ENCODE measurements around the gene CDC42SE1.

CDC42SE1 gene

DNA sequence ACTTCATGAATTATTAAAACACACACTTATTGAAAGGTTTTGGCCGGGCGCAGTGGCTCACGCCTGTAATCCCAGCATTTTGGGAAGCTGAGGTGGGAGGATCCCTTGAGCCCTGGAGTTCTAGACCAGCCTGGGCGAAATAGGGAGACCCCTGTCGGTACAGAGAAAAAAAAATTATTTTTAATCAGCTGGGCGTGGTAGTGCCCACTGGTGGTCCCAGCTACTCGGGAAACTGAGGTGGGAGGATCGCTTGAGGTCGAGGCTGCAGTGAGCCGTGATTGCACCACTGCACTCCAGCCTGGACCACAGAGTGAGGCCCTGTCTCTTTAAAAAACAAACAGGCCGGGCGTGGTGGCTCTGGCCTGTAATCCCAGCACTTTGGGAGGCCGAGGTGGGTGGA is 12.8 kb upstream of the CDC42SE1 start:
- in situ Hi-C loops (cut with HindIII; ENCODE audit: low sequenced_read_pairs): no loop called here
- H3K4me3 ChIP-seq (ENCODE audit: low read depth, low read length): no peak overlapping the region
- DNase-seq (ENCODE audit: low read depth, low spot score): no peak
- TF ChIP-seq, protein P1, sequence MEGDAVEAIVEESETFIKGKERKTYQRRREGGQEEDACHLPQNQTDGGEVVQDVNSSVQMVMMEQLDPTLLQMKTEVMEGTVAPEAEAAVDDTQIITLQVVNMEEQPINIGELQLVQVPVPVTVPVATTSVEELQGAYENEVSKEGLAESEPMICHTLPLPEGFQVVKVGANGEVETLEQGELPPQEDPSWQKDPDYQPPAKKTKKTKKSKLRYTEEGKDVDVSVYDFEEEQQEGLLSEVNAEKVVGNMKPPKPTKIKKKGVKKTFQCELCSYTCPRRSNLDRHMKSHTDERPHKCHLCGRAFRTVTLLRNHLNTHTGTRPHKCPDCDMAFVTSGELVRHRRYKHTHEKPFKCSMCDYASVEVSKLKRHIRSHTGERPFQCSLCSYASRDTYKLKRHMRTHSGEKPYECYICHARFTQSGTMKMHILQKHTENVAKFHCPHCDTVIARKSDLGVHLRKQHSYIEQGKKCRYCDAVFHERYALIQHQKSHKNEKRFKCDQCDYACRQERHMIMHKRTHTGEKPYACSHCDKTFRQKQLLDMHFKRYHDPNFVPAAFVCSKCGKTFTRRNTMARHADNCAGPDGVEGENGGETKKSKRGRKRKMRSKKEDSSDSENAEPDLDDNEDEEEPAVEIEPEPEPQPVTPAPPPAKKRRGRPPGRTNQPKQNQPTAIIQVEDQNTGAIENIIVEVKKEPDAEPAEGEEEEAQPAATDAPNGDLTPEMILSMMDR (IDR thresholded peaks at IDR 0.05; ENCODE audit: low read depth, low read length): no peak

GRCh38 chr1:151070474-151071276 is 11.3 kb upstream of the CDC42SE1 start, which contains the start of gene GABPB2:
Gene GABPB2 (plus strand): TSS chr1:151070761. CDS start chr1:151088190, 17,429 bp downstream.
- peak; percentile 98 for DNase-seq (ENCODE audit: low read depth, low spot score)
- peak within 1 kb of the TSS; percentile 67 for H3K4me3 ChIP-seq (ENCODE audit: low read depth, low read length)
- in situ Hi-C loops (cut with HindIII; ENCODE audit: low sequenced_read_pairs): no loop called here
- TF ChIP-seq, protein P1 (IDR thresholded peaks at IDR 0.05; ENCODE audit: low read depth, low read length): peak; percentile 90

- in situ Hi-C loops (cut with HindIII; ENCODE audit: low sequenced_read_pairs): no loop called here
- TF ChIP-seq, protein P1 (IDR thresholded peaks at IDR 0.05; ENCODE audit: low read depth, low read length): no peak
- DNase-seq (ENCODE audit: low read depth, low spot score): no peak
- H3K4me3 ChIP-seq (ENCODE audit: low read depth, low read length): no peak overlapping the region
Observed at GRCh38 chr1:151069103-151069486, 9.7 kb upstream of the CDC42SE1 start.

DNA sequence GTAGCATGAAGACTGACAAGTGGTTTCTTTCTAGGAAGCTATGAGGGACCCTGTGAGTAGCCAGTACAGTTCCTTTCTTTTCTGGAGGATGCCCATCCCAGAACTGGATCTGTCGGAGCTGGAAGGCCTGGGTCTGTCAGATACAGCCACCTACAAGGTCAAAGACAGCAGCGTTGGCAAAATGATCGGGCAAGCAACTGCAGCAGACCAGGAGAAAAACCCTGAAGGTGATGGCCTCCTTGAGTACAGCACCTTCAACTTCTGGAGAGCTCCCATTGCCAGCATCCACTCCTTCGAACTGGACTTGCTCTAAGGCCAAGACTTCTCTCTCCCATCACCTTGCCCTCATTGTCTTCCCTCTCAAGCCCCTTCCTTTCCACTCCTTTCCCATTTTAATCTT is 7.8 kb upstream of the CDC42SE1 start:
- TF ChIP-seq, protein P1 (IDR thresholded peaks at IDR 0.05; ENCODE audit: low read depth, low read length): no peak
- no peak overlapping the region for H3K4me3 ChIP-seq (ENCODE audit: low read depth, low read length)
- in situ Hi-C loops (cut with HindIII; ENCODE audit: low sequenced_read_pairs): no loop called here
- DNase-seq (ENCODE audit: low read depth, low spot score): no peak

- no peak overlapping the region for H3K4me3 ChIP-seq (ENCODE audit: low read depth, low read length)
- DNase-seq (ENCODE audit: low read depth, low spot score): no peak
- TF ChIP-seq, protein P1 (IDR thresholded peaks at IDR 0.05; ENCODE audit: low read depth, low read length): no peak
- in situ Hi-C loops (cut with HindIII; ENCODE audit: low sequenced_read_pairs): no loop called here
Observed at GRCh38 chr1:151065089-151065645, 5.7 kb upstream of the CDC42SE1 start.

DNA sequence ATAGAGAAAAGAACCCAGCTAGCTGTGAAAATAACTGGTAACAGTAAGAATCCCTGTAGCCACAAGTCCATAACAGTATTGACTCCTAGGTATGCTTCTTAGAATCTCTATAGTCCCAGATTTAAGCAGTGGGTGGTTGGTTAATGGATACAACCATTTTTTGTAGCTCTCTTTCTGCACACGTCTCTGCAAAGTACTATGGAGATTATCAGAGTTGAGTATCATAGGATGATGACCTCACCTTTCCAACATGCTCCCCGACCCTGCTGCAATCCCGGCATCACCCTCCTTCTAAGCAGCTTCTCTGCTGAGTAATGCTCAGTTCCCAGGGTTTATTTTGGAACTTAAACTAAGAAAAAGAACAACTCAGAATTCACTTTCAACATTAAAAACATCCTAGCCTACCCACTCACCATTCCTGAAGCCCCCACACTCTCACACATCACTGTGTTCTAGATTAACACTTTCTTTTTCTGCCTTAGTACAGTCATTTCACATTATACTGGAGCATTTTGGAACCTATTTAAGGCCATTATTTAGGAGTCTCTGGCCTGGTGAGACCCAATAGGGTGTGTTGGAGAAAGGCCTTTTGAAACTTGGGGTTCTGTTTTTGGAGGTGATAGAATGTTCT is 3.4 kb upstream of the CDC42SE1 start:
- TF ChIP-seq, protein P1 (IDR thresholded peaks at IDR 0.05; ENCODE audit: low read depth, low read length): no peak
- in situ Hi-C loops (cut with HindIII; ENCODE audit: low sequenced_read_pairs): no loop called here
- peak overlapping the region; percentile 16 for H3K4me3 ChIP-seq (ENCODE audit: low read depth, low read length)
- peak; percentile 80 for DNase-seq (ENCODE audit: low read depth, low spot score)

Measured in astrocyte of the spinal cord (primary cell).